Measurements from ENCODE around the gene ATXN7L1. TPM values are rescaled to one million over a fixed set of nuclear protein-coding genes. Genes with fewer than 3 reads are reported as not detected.

ATXN7L1 gene
- total and polyA plus RNA-seq, 2 of the 4 experiments (the other 2 are of a cell fraction), result 3.5 to 4.3 TPM

GRCh38 chr7:105892387-105892786 lies 16.0 kb upstream of the ATXN7L1 start:
- Histone ChIP-seq H3K18ac (ENCODE audit: low read depth, low read length) (no peak overlapping the region), H3K9ac (ENCODE audit: low read depth, low read length) (no peak overlapping the region), H4K91ac (ENCODE audit: insufficient read depth, low read depth, low read length) (no peak overlapping the region), H2AFZ (replicated peaks; ENCODE audit: low read length, poor library complexity) (no peak overlapping the region), H2BK120ac (ENCODE audit: low read depth, low read length) (no peak overlapping the region), H3K9me1 (ENCODE audit: insufficient read depth, low read length) (peaks cover 8% of the 10 kb centered on the region; the same call in 1 of the 2 replicates), H3K36me3 (ENCODE audit: control insufficient read depth, insufficient read depth, low read length) (peaks cover 5% of the 10 kb centered on the region; the same call in 1 of the 2 replicates), H3K4me2 (ENCODE audit: low read depth, low read length) (no peak overlapping the region), H2AK9ac (replicated peaks; ENCODE audit: low read depth, low read length, poor library complexity) (no peak overlapping the region), H2BK5ac (ENCODE audit: low read depth, low read length, poor library complexity, severe bottlenecking) (no peak overlapping the region), H3K4me3 (ENCODE audit: insufficient read depth, low read depth, low read length) (no peak overlapping the region), H3K23ac (ENCODE audit: low read depth, low read length) (no peak overlapping the region), H3K4me1 (ENCODE audit: control insufficient read depth, insufficient read depth, low read length) (no peaks in the 10 kb centered on the region; the same call in 1 of the 2 replicates), H3K27ac (ENCODE audit: insufficient read depth, low read length) (no peak overlapping the region), H2BK15ac (ENCODE audit: low read depth, low read length) (no peak overlapping the region), H3K14ac (replicated peaks; ENCODE audit: low read depth, low read length) (no peak overlapping the region), H3K4ac (ENCODE audit: low read depth, low read length) (no peak overlapping the region), H2BK20ac (ENCODE audit: low read depth, low read length) (no peak overlapping the region), H4K20me1 (ENCODE audit: insufficient read depth, low read length) (peaks cover 4% of the 10 kb centered on the region; the same call in 1 of the 2 replicates), H3K27me3 (ENCODE audit: control insufficient read depth, insufficient read depth, low read length) (no peaks in the 10 kb centered on the region), H3K56ac (ENCODE audit: extremely low read depth, insufficient read depth, low read length) (no peak overlapping the region), H4K8ac (ENCODE audit: low read depth in 2 of 2, low read length in 2 of 2) (no peak overlapping the region), H3K79me1 (ENCODE audit: low read depth in 1 of 2, low read length in 2 of 2) (peaks cover 0 to 3% of the 10 kb centered on the region in 2 experiments; a peak in 1 of 4 replicates), H2AK5ac (ENCODE audit: low read depth, low read length) (no peak overlapping the region), H4K5ac (ENCODE audit: low read depth, low read length) (no peak overlapping the region), H3K9me3 (ENCODE audit: control insufficient read depth, insufficient read depth, low read length) (no peaks in the 10 kb centered on the region)
- ATAC-seq (ENCODE audit: low read depth), result no peak
- ChIA-PET POLR2A (ENCODE audit: unreplicated experiment) (no interaction called here), CTCF (no interaction called here)
- intact Hi-C loops (cut with micrococcal nuclease) (no loop called here), in situ Hi-C loops (cut with MboI; ENCODE audit: low sequenced_read_pairs) (no loop called here), dilution Hi-C loops (cut with HindIII; ENCODE audit: low sequenced_read_pairs, unreplicated experiment) (no loop called here)
- no peak for TF ChIP-seq FOS (IDR thresholded peaks at IDR 0.05; ENCODE audit: low read depth, low read length)
- no peak for TF ChIP-seq CEBPB (IDR thresholded peaks at IDR 0.05; ENCODE audit: low read depth, low read length)
- BruUV-seq (replicated peaks), result no TSS peak
- DNase-seq, result no peak
- 100% methylated on average over 2 of the region's 2 CpGs; no CpG with 5 or more reads in 1 of the 2 experiments for WGBS, 2 experiments (ENCODE audit: extremely low coverage in 2 of 2, insufficient read length in 1 of 2)

Measured in IMR-90 (cell line).